Thyroid gland (tissue), 4 donors: ENCODE results near the gene TSPAN32.

Experiments
- POLR2A ChIP-seq, 2 donors: fragments of 450-650 bp; IDR thresholded peaks; one replicate each; pipeline ENCODE4 v1.6.1; 2017; ENCODE audit warnings: antibody characterized with exemption in 2 of 2, mild to moderate bottlenecking in 2 of 2, moderate library complexity in 1 of 2
- TF ChIP-seq, protein P1 (sequence below), 6 experiments: fragments of 200-600 bp in 3 of 6; fragments of 450-650 bp in 3 of 6; sonication (generic) in 3 of 6; IDR thresholded peaks; one replicate each; pipeline ENCODE4 v1.5.1; 2016 to 2019; ENCODE audit warnings: antibody characterized with exemption in 6 of 6, mild to moderate bottlenecking in 2 of 6, inconsistent platforms in 1 of 6, moderate library complexity in 1 of 6

DNA sequence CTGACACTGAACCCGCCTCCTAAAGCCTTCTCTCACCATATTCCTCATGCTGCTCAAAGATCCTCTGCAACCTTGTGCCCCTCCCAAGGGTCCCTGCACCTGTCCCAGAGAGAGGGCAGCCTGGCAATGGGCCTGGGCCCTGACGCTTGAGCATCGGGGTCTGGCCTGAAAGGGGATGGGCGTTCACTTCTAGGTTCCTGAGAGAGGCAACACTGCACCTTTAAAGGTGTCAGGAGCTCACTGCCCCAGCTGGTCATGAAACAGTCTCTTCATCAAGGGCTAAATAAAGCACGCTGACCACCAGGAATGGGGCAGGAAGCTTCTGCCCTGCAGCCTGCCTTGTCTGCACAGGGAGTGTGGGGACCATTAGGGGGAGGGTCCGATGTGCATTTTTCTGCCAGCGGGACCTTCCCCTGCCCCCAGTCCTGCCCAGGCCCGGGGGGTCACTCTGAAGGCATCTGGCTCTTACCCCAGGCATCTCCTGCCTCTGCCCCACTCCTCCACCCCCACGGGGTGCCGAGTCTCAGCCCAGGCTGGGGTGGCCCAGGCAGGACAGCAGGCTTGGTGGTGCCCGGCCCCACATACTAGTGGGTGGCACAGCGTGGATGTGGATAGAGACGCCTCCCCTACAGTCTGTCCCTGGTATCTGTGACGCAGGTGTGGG, 3.5 kb upstream of the TSPAN32 start:
- TF ChIP-seq, protein P1, sequence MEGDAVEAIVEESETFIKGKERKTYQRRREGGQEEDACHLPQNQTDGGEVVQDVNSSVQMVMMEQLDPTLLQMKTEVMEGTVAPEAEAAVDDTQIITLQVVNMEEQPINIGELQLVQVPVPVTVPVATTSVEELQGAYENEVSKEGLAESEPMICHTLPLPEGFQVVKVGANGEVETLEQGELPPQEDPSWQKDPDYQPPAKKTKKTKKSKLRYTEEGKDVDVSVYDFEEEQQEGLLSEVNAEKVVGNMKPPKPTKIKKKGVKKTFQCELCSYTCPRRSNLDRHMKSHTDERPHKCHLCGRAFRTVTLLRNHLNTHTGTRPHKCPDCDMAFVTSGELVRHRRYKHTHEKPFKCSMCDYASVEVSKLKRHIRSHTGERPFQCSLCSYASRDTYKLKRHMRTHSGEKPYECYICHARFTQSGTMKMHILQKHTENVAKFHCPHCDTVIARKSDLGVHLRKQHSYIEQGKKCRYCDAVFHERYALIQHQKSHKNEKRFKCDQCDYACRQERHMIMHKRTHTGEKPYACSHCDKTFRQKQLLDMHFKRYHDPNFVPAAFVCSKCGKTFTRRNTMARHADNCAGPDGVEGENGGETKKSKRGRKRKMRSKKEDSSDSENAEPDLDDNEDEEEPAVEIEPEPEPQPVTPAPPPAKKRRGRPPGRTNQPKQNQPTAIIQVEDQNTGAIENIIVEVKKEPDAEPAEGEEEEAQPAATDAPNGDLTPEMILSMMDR (IDR thresholded peaks at IDR 0.05): no peak
- no peak for TF ChIP-seq POLR2A (IDR thresholded peaks at IDR 0.05)
